Activated CD4-positive, alpha-beta T cell treated with anti-CD3 and anti-CD28 coated beads for 48 hours (primary cell): Measurements from ENCODE around the gene MGST2.

Experiments
- DNase-seq: peaks from one replicate; pipeline ENCODE4 v3.0.0-alpha.2; 2020

The MGST2 gene

GRCh38 chr4:139745111-139745639 is 79.6 kb downstream of the MGST2 start:
- no peak for DNase-seq

- DNase-seq = no peak
These were observed 81.0 kb downstream of the MGST2 start for GRCh38 chr4:139746431-139747171.

GRCh38 chr4:139749338-139749737 is 83.7 kb downstream of the MGST2 start:
- DNase-seq = no peak

DNA sequence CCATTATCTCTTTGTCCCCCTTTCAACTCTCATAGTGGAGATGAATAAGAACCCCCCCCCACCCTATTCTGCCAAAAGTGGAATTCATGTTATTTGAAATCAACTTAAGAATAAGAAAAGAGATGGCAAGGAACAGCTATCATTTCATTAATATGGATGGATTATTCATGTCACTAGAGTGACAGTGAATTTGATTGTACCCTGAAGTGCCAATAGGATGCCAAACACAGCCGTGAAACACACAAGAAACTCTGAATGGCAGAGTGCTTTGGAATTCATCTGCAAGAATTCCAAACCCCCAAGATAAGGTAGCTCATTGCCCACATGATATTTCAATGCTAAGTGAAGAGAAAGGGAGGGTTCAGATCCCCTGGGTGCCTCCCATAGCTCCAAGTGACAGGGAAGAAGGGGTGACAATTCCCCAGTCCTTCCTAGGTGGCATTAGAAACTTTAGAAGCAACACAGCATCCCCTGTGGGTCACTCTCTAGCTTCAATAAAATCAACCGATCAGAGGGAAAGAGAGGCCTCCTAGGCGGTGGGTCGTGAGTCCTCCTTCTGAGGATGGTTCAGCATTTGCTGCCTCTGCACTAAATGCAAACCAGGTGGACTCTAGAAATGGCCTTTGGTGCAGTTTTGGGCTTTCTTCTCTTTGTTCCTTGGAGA is 84.3 kb downstream of the MGST2 start:
- no peak for DNase-seq

DNA sequence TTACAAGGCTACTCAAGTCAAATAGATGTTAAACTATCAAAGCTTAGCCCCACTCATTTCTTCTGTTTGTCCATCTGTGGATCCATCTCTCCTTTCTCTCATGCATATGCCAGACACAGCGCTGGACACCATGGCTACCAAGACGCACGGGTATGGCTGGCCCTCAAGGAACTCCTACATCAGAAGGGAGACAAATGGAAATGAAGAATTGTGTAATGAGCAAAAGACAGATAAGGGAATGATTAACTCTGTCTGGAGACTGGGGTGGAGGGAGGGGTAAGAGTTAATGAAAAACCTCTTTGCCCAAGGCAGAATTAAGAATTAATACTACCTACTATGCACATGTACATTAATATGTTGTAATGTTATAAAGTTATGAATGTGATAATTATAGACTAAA is 88.1 kb downstream of the MGST2 start:
- DNase-seq = no peak
